HepG2 (cell line): Measurements from ENCODE around the gene LRRC73. TPM values are rescaled to one million over a fixed set of nuclear protein-coding genes. Genes with fewer than 3 reads are reported as not detected.

Source experiments
- BRCA1 ChIP-seq: sonication (generic); formaldehyde crosslinking; IDR thresholded peaks from 2 replicates; pipeline ENCODE4 v1.4.0; 2020; ENCODE audit warnings: missing genetic modification reagents
- EEA1 ChIP-seq: sonication (generic); formaldehyde crosslinking; IDR thresholded peaks from 2 replicates; pipeline ENCODE4 v1.5.1; 2020; ENCODE audit warnings: mild to moderate bottlenecking, missing genetic modification reagents, borderline replicate concordance
- GABPB1 ChIP-seq: IDR thresholded peaks from 2 replicates; pipeline ENCODE4 v1.6.1; 2016; ENCODE audit warnings: mild to moderate bottlenecking, missing genetic modification reagents, moderate library complexity, missing compliant biosample characterization
- HNRNPL ChIP-seq: fragments of 200-400 bp; formaldehyde crosslinking; IDR thresholded peaks from 2 replicates; pipeline ENCODE4 v1.6.1; 2017; ENCODE audit warnings: mild to moderate bottlenecking, low read depth, low read length
- HNRNPUL1 ChIP-seq: fragments of 200-400 bp; formaldehyde crosslinking; IDR thresholded peaks from 2 replicates; pipeline ENCODE4 v1.6.1; 2017; ENCODE audit warnings: low read depth, mild to moderate bottlenecking, low read length, moderate library complexity
- HOXA3 ChIP-seq: sonication (generic); formaldehyde crosslinking; IDR thresholded peaks from 2 replicates; pipeline ENCODE4 v1.5.0; 2020; ENCODE audit warnings: missing genetic modification reagents
- KLF9 ChIP-seq: IDR thresholded peaks from 2 replicates; pipeline ENCODE4 v1.6.1; 2016; ENCODE audit warnings: low read depth
- MYNN ChIP-seq: sonication (generic); formaldehyde crosslinking; IDR thresholded peaks from 2 replicates; pipeline ENCODE4 v1.4.0; 2020; ENCODE audit warnings: mild to moderate bottlenecking, low read depth, missing genetic modification reagents
- NFE2L1 ChIP-seq: sonication (generic); formaldehyde crosslinking; IDR thresholded peaks from 2 replicates; pipeline ENCODE4 v1.4.0; 2020; ENCODE audit warnings: missing genetic modification reagents, mild to moderate bottlenecking, borderline replicate concordance
- PRDM15 ChIP-seq: sonication (generic); formaldehyde crosslinking; IDR thresholded peaks from 2 replicates; pipeline ENCODE4 v1.4.0; 2020; ENCODE audit warnings: missing genetic modification reagents
- RFXANK ChIP-seq: IDR thresholded peaks from 2 replicates; pipeline ENCODE4 v1.6.1; 2016
- SAP130 ChIP-seq: IDR thresholded peaks from 2 replicates; pipeline ENCODE4 v1.6.1; 2016; ENCODE audit warnings: low read depth
- SPEN ChIP-seq: sonication (generic); formaldehyde crosslinking; IDR thresholded peaks from 2 replicates; pipeline ENCODE4 v1.5.1; 2020; ENCODE audit warnings: low read depth, mild to moderate bottlenecking, missing genetic modification reagents
- THRA ChIP-seq: sonication (generic); formaldehyde crosslinking; IDR thresholded peaks from 2 replicates; pipeline ENCODE4 v1.4.0; 2020; ENCODE audit warnings: missing genetic modification reagents, borderline replicate concordance
- XBP1 ChIP-seq: sonication (generic); formaldehyde crosslinking; IDR thresholded peaks from 2 replicates; pipeline ENCODE4 v1.5.0; 2020; ENCODE audit warnings: missing genetic modification reagents
- ZFX ChIP-seq: sonication (generic); formaldehyde crosslinking; IDR thresholded peaks from 2 replicates; pipeline ENCODE4 v1.4.0; 2020; ENCODE audit warnings: mild to moderate bottlenecking, low read depth, missing genetic modification reagents, moderate library complexity
- ZNF160 ChIP-seq: sonication (generic); formaldehyde crosslinking; IDR thresholded peaks from 2 replicates; pipeline ENCODE4 v1.8.0; 2022; ENCODE audit warnings: mild to moderate bottlenecking, inconsistent platforms, missing genetic modification reagents
- ZNF24 ChIP-seq: fragments of 450-650 bp; IDR thresholded peaks from 2 replicates; pipeline ENCODE4 v1.6.1; 2017; ENCODE audit warnings: antibody characterized with exemption, mild to moderate bottlenecking
- ZNF326 ChIP-seq: sonication (generic); formaldehyde crosslinking; IDR thresholded peaks from 2 replicates; pipeline ENCODE4 v1.4.0; 2020; ENCODE audit warnings: missing genetic modification reagents, borderline replicate concordance
- ZNF329 ChIP-seq: sonication (generic); formaldehyde crosslinking; IDR thresholded peaks from 2 replicates; pipeline ENCODE4 v1.9.0; 2021; ENCODE audit warnings: low read depth, mild to moderate bottlenecking, missing genetic modification reagents
- ZNF619 ChIP-seq: sonication (generic); formaldehyde crosslinking; IDR thresholded peaks from 2 replicates; pipeline ENCODE4 v1.4.0; 2020; ENCODE audit warnings: mild to moderate bottlenecking, missing genetic modification reagents
- ZNF788 ChIP-seq: sonication (generic); formaldehyde crosslinking; IDR thresholded peaks from 2 replicates; pipeline ENCODE4 v1.5.0; 2020; ENCODE audit warnings: mild to moderate bottlenecking, missing genetic modification reagents, borderline replicate concordance
- ZSCAN21 ChIP-seq: sonication (generic); formaldehyde crosslinking; IDR thresholded peaks from 2 replicates; pipeline ENCODE4 v1.8.0; 2022; ENCODE audit warnings: mild to moderate bottlenecking, missing genetic modification reagents, moderate library complexity, borderline replicate concordance
- polyA plus RNA-seq, 8 experiments: library from polyadenylated mRNA; depleted of rRNA in 3 of 8; stranded (reverse) in 7 of 8; unstranded in 1 of 8; fragments of >200 nt; fragmentation: Illumina TruSeq in 4 of 8; extraction: Trizol in 4 of 8; gene quantifications; 2 replicates each; pipeline versions ENCODE4 v1.2.1 to v1.2.3, GENCODE V29; 2011 to 2016; ENCODE audit warnings: low read depth in 4 of 8, missing spikeins in 1 of 8, mixed read lengths in 1 of 8; ENCODE audit not compliant: insufficient read depth in 1 of 8
- total RNA-seq, 5 experiments: library from RNA; depleted of rRNA; stranded (reverse); fragments of >200 nt; fragmentation: Illumina TruSeq; extraction: Trizol; gene quantifications; 2 replicates each; pipeline ENCODE4 v1.2.3, GENCODE V29; 2016; ENCODE audit warnings: low read depth in 1 of 5

The LRRC73 gene
- total and polyA plus RNA-seq, 2 of the 13 experiments (the other 11 are each of a cell fraction or from before 2014, with no cell fraction given), result 0.11 to 0.12 TPM

GRCh38 chr6:43509142-43509983, 783 bp downstream of the LRRC73 start (continued):
- TF ChIP-seq PRDM15 (CRISPR knock-in tag) (no peak), ZNF24 (no peak), XBP1 (no peak), HOXA3 (CRISPR knock-in tag) (no peak), HNRNPL (0 out of 2 replicates have a peak, but pooled peaks have one; percentile 19), ZSCAN21 (CRISPR knock-in tag) (peak; percentile 76; the same call in 1 of the 2 replicates), ZNF326 (no peak), SAP130 (0 out of 2 replicates have a peak, but pooled peaks have one; percentile 44), ZNF788 (CRISPR knock-in tag) (no peak), EEA1 (CRISPR knock-in tag) (no peak), HNRNPUL1 (no peak), KLF9 (no peak), THRA (CRISPR knock-in tag) (no peak), ZFX (peak; percentile 68), BRCA1 (CRISPR knock-in tag) (no peak), NFE2L1 (CRISPR knock-in tag) (0 out of 2 replicates have a peak, but pooled peaks have one; percentile 75), RFXANK (CRISPR knock-in tag) (no peak), GABPB1 (no peak; the same call in 1 of the 2 replicates), ZNF619 (CRISPR knock-in tag) (no peak), MYNN (CRISPR knock-in tag) (no peak), SPEN (CRISPR knock-in tag) (no peak; the same call in 1 of the 2 replicates), ZNF160 (no peak), ZNF329 (CRISPR knock-in tag) (no peak)
